HG02678 (cell line): ENCODE results near the gene THSD4.

Experiments
- ATAC-seq: cut with Tn5 transposase; IDR thresholded peaks from one replicate; pipeline ENCODE4 v1.9.1; 2021; ENCODE audit warnings: mild to moderate bottlenecking, moderate library complexity; ENCODE audit not compliant: unreplicated experiment

THSD4 gene

GRCh38 chr15:71785996-71786395, 670.7 kb downstream of the THSD4 start:
- no peak for ATAC-seq

- no peak for ATAC-seq
These were observed 671.4 kb downstream of the THSD4 start for GRCh38 chr15:71786673-71787072.

GRCh38 chr15:71788646-71789579, 673.6 kb downstream of the THSD4 start:
- ATAC-seq = no peak

- no peak for ATAC-seq
These were observed 674.3 kb downstream of the THSD4 start for GRCh38 chr15:71789616-71790015.

GRCh38 chr15:71790081-71790480, 674.8 kb downstream of the THSD4 start:
- ATAC-seq = no peak

- no peak for ATAC-seq
These were observed 676.7 kb downstream of the THSD4 start for GRCh38 chr15:71791975-71792374.

GRCh38 chr15:71792521-71792920, 677.2 kb downstream of the THSD4 start:
- ATAC-seq = no peak

GRCh38 chr15:71798641-71799040, 683.4 kb downstream of the THSD4 start:
- no peak for ATAC-seq

- ATAC-seq = no peak
These were observed 684.9 kb downstream of the THSD4 start for GRCh38 chr15:71800190-71800589.

GRCh38 chr15:71800835-71801745, 685.8 kb downstream of the THSD4 start:
- ATAC-seq = no peak

GRCh38 chr15:71801935-71802655, 686.8 kb downstream of the THSD4 start:
- no peak for ATAC-seq

GRCh38 chr15:71802770-71803169, 687.5 kb downstream of the THSD4 start:
- no peak for ATAC-seq

GRCh38 chr15:71804226-71804625, 689.0 kb downstream of the THSD4 start:
- ATAC-seq = no peak

GRCh38 chr15:71804695-71805470, 689.6 kb downstream of the THSD4 start:
- ATAC-seq = no peak

- no peak for ATAC-seq
These were observed 691.2 kb downstream of the THSD4 start for GRCh38 chr15:71806452-71806931.

- ATAC-seq = no peak
These were observed 691.9 kb downstream of the THSD4 start for GRCh38 chr15:71807125-71807629.

GRCh38 chr15:71807691-71808091, 692.4 kb downstream of the THSD4 start:
- ATAC-seq = no peak

- ATAC-seq = no peak
These were observed 693.2 kb downstream of the THSD4 start for GRCh38 chr15:71808311-71809020.

GRCh38 chr15:71809346-71809745, 694.1 kb downstream of the THSD4 start:
- ATAC-seq = no peak
